Embryonic facial prominence (tissue), 1 donor: Measurements from ENCODE around the gene DNAAF3.
"Not testable (repeated sequence)": the region's sequence is repeated elsewhere in the genome, so short reads cannot be mapped to it uniquely, and the experiment has no call there.

Source experiments
- DNase-seq: peaks from one replicate; pipeline ENCODE4 v3.0.0-alpha.2; 2016; ENCODE audit errors: extremely low spot score

Gene DNAAF3

GRCh38 chr19:55166530-55167268, at the start of gene DNAAF3:
TSS of gene DNAAF3 (minus strand) at chr19:55166613. CDS start at chr19:55166413, 200 bp downstream.
- DNase-seq, result peak; percentile 89

- DNase-seq, result no peak
These were observed 47.1 kb upstream of the DNAAF3 start for GRCh38 chr19:55213547-55213946.

GRCh38 chr19:55212447-55212846, 46.0 kb upstream of the DNAAF3 start:
- no peak for DNase-seq

GRCh38 chr19:55209693-55210472, 43.5 kb upstream of the DNAAF3 start:
- DNase-seq, result no peak

- no peak for DNase-seq
These were observed 42.7 kb upstream of the DNAAF3 start, which contains the start of gene PTPRH for GRCh38 chr19:55208880-55209692. TSS of gene PTPRH (minus strand) at chr19:55209501. CDS start at chr19:55209433, 68 bp downstream.

GRCh38 chr19:55206664-55207500, 40.5 kb upstream of the DNAAF3 start:
- DNase-seq, result no peak

GRCh38 chr19:55202199-55202598, 35.8 kb upstream of the DNAAF3 start:
- not testable (repeated sequence) for DNase-seq

- no peak for DNase-seq
These were observed 33.3 kb upstream of the DNAAF3 start for GRCh38 chr19:55199620-55200204.

- DNase-seq, result no peak
These were observed 32.2 kb upstream of the DNAAF3 start for GRCh38 chr19:55198651-55199050.

- no peak for DNase-seq
These were observed 31.1 kb upstream of the DNAAF3 start for GRCh38 chr19:55197528-55197927.

GRCh38 chr19:55196803-55197202, 30.4 kb upstream of the DNAAF3 start:
- no peak for DNase-seq

- DNase-seq, result no peak
These were observed 27.1 kb upstream of the DNAAF3 start for GRCh38 chr19:55193481-55193880.

GRCh38 chr19:55189403-55189835, 23.0 kb upstream of the DNAAF3 start:
- no peak for DNase-seq

- no peak for DNase-seq
These were observed 22.2 kb upstream of the DNAAF3 start for GRCh38 chr19:55188625-55189024.

- DNase-seq, result no peak
These were observed 19.7 kb upstream of the DNAAF3 start for GRCh38 chr19:55186080-55186479.

- DNase-seq, result no peak
These were observed 15.3 kb upstream of the DNAAF3 start for GRCh38 chr19:55181740-55182139.

- no peak for DNase-seq
These were observed 13.4 kb upstream of the DNAAF3 start, which contains the start of gene SYT5 for GRCh38 chr19:55179606-55180484. TSS of gene SYT5 (minus strand) at chr19:55180289. CDS start at chr19:55179041, 1,248 bp downstream.

GRCh38 chr19:55178781-55179599, 12.6 kb upstream of the DNAAF3 start:
- DNase-seq, result no peak

GRCh38 chr19:55176076-55176475, 9.7 kb upstream of the DNAAF3 start:
- DNase-seq, result no peak
